DMS53 (cell line): Measurements from ENCODE around the gene STXBP5L.
"Not testable (repeated sequence)": the region's sequence is repeated elsewhere in the genome, so short reads cannot be mapped to it uniquely, and the experiment has no call there.

ENCODE experiments used
- DNase-seq: peaks from one replicate; lab custom pipeline; 2025; lab: John Stamatoyannopoulos, UW

STXBP5L gene

GRCh38 chr3:121018917-121019321, 110.9 kb downstream of the STXBP5L start:
- DNase-seq = no peak

- DNase-seq = peak; percentile 14
Observed at GRCh38 chr3:121063628-121064027, 155.6 kb downstream of the STXBP5L start.

GRCh38 chr3:121064121-121064520, 156.1 kb downstream of the STXBP5L start:
- peak; percentile 48 for DNase-seq

- DNase-seq = no peak
Observed at GRCh38 chr3:121072133-121072532, 164.1 kb downstream of the STXBP5L start.

GRCh38 chr3:121073011-121073410, 165.0 kb downstream of the STXBP5L start:
- DNase-seq = no peak

GRCh38 chr3:121075191-121075590, 167.2 kb downstream of the STXBP5L start:
- no peak for DNase-seq

GRCh38 chr3:121078378-121079101, 170.5 kb downstream of the STXBP5L start:
- DNase-seq = not testable (repeated sequence)

- DNase-seq = peak; percentile 33
Observed at GRCh38 chr3:121096953-121097352, 188.9 kb downstream of the STXBP5L start.

GRCh38 chr3:121111086-121111485, 203.1 kb downstream of the STXBP5L start:
- DNase-seq = not testable (repeated sequence)

GRCh38 chr3:121111914-121112612, 204.1 kb downstream of the STXBP5L start:
- DNase-seq = peak; percentile 8

- no peak for DNase-seq
Observed at GRCh38 chr3:121126033-121126706, 218.2 kb downstream of the STXBP5L start.

- no peak for DNase-seq
Observed at GRCh38 chr3:121126707-121127035, 218.7 kb downstream of the STXBP5L start.

- peak; percentile 46 for DNase-seq
Observed at GRCh38 chr3:121152573-121152972, 244.6 kb downstream of the STXBP5L start.

- no peak for DNase-seq
Observed at GRCh38 chr3:121153851-121154250, 245.8 kb downstream of the STXBP5L start.

- no peak for DNase-seq
Observed at GRCh38 chr3:121155028-121155427, 247.0 kb downstream of the STXBP5L start.

GRCh38 chr3:121165397-121165837, 257.4 kb downstream of the STXBP5L start:
- DNase-seq = peak; percentile 2

GRCh38 chr3:121167374-121168139, 259.6 kb downstream of the STXBP5L start:
- no peak for DNase-seq

- DNase-seq = no peak
Observed at GRCh38 chr3:121175083-121175482, 267.1 kb downstream of the STXBP5L start.

GRCh38 chr3:121190626-121191025, 282.6 kb downstream of the STXBP5L start:
- DNase-seq = not testable (repeated sequence)

GRCh38 chr3:121202573-121202972, 294.6 kb downstream of the STXBP5L start:
- DNase-seq = no peak

GRCh38 chr3:121223116-121223515, 315.1 kb downstream of the STXBP5L start:
- DNase-seq = peak; percentile 20

- DNase-seq = no peak
Observed at GRCh38 chr3:121228971-121229370, 321.0 kb downstream of the STXBP5L start.
